DND-41 (cell line): ENCODE results near the gene ETFA.

ENCODE experiments used
- ATAC-seq: fragments of 200-7000 bp; cut with Tn5 transposase; 3 replicates; pipeline ENCODE4 v1.9.1; 2021; ENCODE audit warnings: low read depth; ENCODE audit not compliant: insufficient read depth
- DNase-seq: peaks from one replicate; pipeline ENCODE4 v3.0.0-alpha.2; 2020
- H2AFZ ChIP-seq: 2 replicates; pipeline ENCODE4 v1.6.0; 2012; ENCODE audit warnings: low read depth, low read length
- H3K27ac ChIP-seq: 2 replicates; pipeline ENCODE4 v1.5.1; 2012; ENCODE audit warnings: low read length, inconsistent platforms
- H3K27me3 ChIP-seq: fragments of 200-600 bp; sonication (generic); 2 replicates; pipeline ENCODE4 v1.6.0; 2012; ENCODE audit warnings: low read length, mild to moderate bottlenecking, inconsistent platforms; ENCODE audit not compliant: insufficient read depth, poor library complexity
- H3K36me3 ChIP-seq: 2 replicates; pipeline ENCODE4 v1.5.1; 2012; ENCODE audit warnings: low read length, inconsistent platforms; ENCODE audit not compliant: insufficient read depth
- H3K4me1 ChIP-seq: 2 replicates; pipeline ENCODE4 v1.5.1; 2012; ENCODE audit warnings: mild to moderate bottlenecking, low read length; ENCODE audit not compliant: insufficient read depth
- H3K4me2 ChIP-seq: 2 replicates; pipeline ENCODE4 v1.6.0; 2012; ENCODE audit warnings: mild to moderate bottlenecking, moderate library complexity, low read length, inconsistent platforms; ENCODE audit not compliant: insufficient read depth
- H3K4me3 ChIP-seq, 2 experiments: fragments of 200-600 bp in 1 of 2; shearing (Covaris generic) in 1 of 2; 2 replicates each; pipeline ENCODE4 v1.5.1; 2012 to 2016; ENCODE audit warnings: inconsistent platforms in 2 of 2, low read length in 2 of 2, mild to moderate bottlenecking in 2 of 2, low read depth in 1 of 2, moderate library complexity in 1 of 2
- H3K79me2 ChIP-seq: 2 replicates; pipeline ENCODE4 v1.6.0; 2012; ENCODE audit warnings: low read length, inconsistent platforms; ENCODE audit not compliant: insufficient read depth
- H3K9ac ChIP-seq: 2 replicates; pipeline ENCODE4 v1.6.0; 2012; ENCODE audit warnings: low read depth, mild to moderate bottlenecking, inconsistent platforms, low read length, moderate library complexity
- H3K9me3 ChIP-seq: 2 replicates; pipeline ENCODE4 v1.5.1; 2012; ENCODE audit warnings: low read length, moderate library complexity, mild to moderate bottlenecking, inconsistent platforms; ENCODE audit not compliant: insufficient read depth, severe bottlenecking
- H4K20me1 ChIP-seq: 2 replicates; pipeline ENCODE4 v1.6.0; 2012; ENCODE audit warnings: low read length; ENCODE audit not compliant: insufficient read depth
- CTCF ChIP-seq: IDR thresholded peaks from 2 replicates; pipeline ENCODE4 v1.5.1; 2012; ENCODE audit warnings: borderline replicate concordance, low read length, moderate library complexity, mild to moderate bottlenecking; ENCODE audit not compliant: poor library complexity, severe bottlenecking; ENCODE audit errors: extremely low read depth
- EZH2 ChIP-seq: IDR thresholded peaks from 3 replicates; pipeline ENCODE4 v1.6.1; 2012; ENCODE audit warnings: borderline replicate concordance, low read depth, mild to moderate bottlenecking, moderate library complexity, low read length, inconsistent platforms; ENCODE audit not compliant: severe bottlenecking

Gene ETFA

DNA sequence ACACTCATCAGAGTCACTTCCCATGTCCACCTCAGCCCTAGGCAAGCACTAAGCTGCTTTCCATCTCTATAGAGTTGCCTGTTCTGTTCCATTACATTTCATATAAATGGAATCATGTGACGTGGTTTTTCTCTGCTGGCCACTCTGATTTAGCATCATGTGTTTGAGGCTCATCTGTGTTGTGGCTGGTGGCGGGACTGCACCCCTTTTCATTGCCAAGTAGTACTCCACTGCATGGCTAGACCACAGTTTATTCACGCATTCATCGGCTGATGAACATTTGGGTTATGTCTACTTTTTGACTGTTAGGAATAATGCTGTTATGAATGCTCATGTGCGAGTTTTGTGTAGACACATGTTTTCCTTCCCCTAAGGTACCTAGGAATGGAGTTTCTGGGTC, 136.6 kb downstream of the ETFA start:
- no peak overlapping the region for H3K27ac ChIP-seq
- no peaks in the 10 kb centered on the region for H3K4me1 ChIP-seq
- no peaks in the 10 kb centered on the region; the same call in 1 of the 2 replicates for H4K20me1 ChIP-seq
- TF ChIP-seq CTCF = no peak
- no peak for TF ChIP-seq EZH2
- no peak for DNase-seq
- no peaks in the 10 kb centered on the region for H3K27me3 ChIP-seq
- no peaks in the 10 kb centered on the region for H3K9me3 ChIP-seq
- H3K4me2 ChIP-seq = no peak overlapping the region
- ATAC-seq = no peak
- H2AFZ ChIP-seq = no peak overlapping the region
- H3K9ac ChIP-seq = no peak overlapping the region
- no peaks in the 10 kb centered on the region for H3K36me3 ChIP-seq
- no peak overlapping the region for H3K4me3 ChIP-seq
- no peaks in the 10 kb centered on the region for H3K79me2 ChIP-seq

GRCh38 chr15:76173317-76173834, 137.9 kb downstream of the ETFA start:
- H3K27ac ChIP-seq = no peak overlapping the region
- no peak overlapping the region for H2AFZ ChIP-seq
- H3K9ac ChIP-seq = no peak overlapping the region
- DNase-seq = no peak
- H3K4me3 ChIP-seq = no peak overlapping the region
- no peaks in the 10 kb centered on the region for H3K4me1 ChIP-seq
- no peaks in the 10 kb centered on the region for H3K36me3 ChIP-seq
- no peaks in the 10 kb centered on the region for H3K9me3 ChIP-seq
- TF ChIP-seq CTCF (no peak), EZH2 (no peak)
- H4K20me1 ChIP-seq = no peaks in the 10 kb centered on the region; the same call in 1 of the 2 replicates
- no peak for ATAC-seq
- no peak overlapping the region for H3K4me2 ChIP-seq
- H3K27me3 ChIP-seq = no peaks in the 10 kb centered on the region
- H3K79me2 ChIP-seq = no peaks in the 10 kb centered on the region

GRCh38 chr15:76172782-76173181, 138.5 kb downstream of the ETFA start:
- ATAC-seq (no peak), DNase-seq (no peak)

More at GRCh38 chr15:76172782-76173181, 138.5 kb downstream of the ETFA start:
- H3K27me3 ChIP-seq = no peaks in the 10 kb centered on the region
- no peaks in the 10 kb centered on the region for H3K9me3 ChIP-seq
- H3K9ac ChIP-seq = no peak overlapping the region
- no peak overlapping the region for H3K4me3 ChIP-seq
- no peaks in the 10 kb centered on the region; the same call in 1 of the 2 replicates for H4K20me1 ChIP-seq
- no peaks in the 10 kb centered on the region for H3K79me2 ChIP-seq
- H3K36me3 ChIP-seq = no peaks in the 10 kb centered on the region
- H2AFZ ChIP-seq = no peak overlapping the region
- TF ChIP-seq EZH2 (no peak), CTCF (no peak)
- H3K4me1 ChIP-seq = no peaks in the 10 kb centered on the region
- no peak overlapping the region for H3K4me2 ChIP-seq
- H3K27ac ChIP-seq = no peak overlapping the region
